Transverse colon (tissue), 4 donors: ENCODE measurements around the gene BUB3.

Experiments used
- CTCF ChIP-seq, 5 experiments: fragments of 200-600 bp in 3 of 5; fragments of 450-650 bp in 2 of 5; sonication (generic) in 3 of 5; IDR thresholded peaks; 1 replicate in 2 of 5; 2 replicates in 3 of 5; pipeline ENCODE4 v1.5.1; 2016 to 2017; ENCODE audit warnings: antibody characterized with exemption in 5 of 5, inconsistent platforms in 3 of 5, mild to moderate bottlenecking in 2 of 5, moderate library complexity in 1 of 5
- POLR2A ChIP-seq: fragments of 450-650 bp; IDR thresholded peaks from one replicate; pipeline ENCODE4 v1.6.1; 2016; ENCODE audit warnings: antibody characterized with exemption, mild to moderate bottlenecking, moderate library complexity
- POLR2AphosphoS5 ChIP-seq, 3 donors: sonication (generic); formaldehyde crosslinking; IDR thresholded peaks; one replicate each; pipeline ENCODE4 v1.6.1; 2016; ENCODE audit warnings: antibody characterized with exemption in 3 of 3

- TF ChIP-seq CTCF (IDR thresholded peaks at IDR 0.05), result no peak
- TF ChIP-seq POLR2AphosphoS5 (IDR thresholded peaks at IDR 0.05), result no peak
- TF ChIP-seq POLR2A, result no peak
These were observed 59.0 kb downstream of the BUB3 start for GRCh38 chr10:123213192-123213591.
